Bronchial epithelial cell (primary cell): ENCODE measurements around the gene CARD9. TPM values are rescaled to one million over a fixed set of nuclear protein-coding genes. Genes with fewer than 3 reads are reported as not detected.

Source experiments
- DNase-seq: peaks from one replicate; pipeline ENCODE4 v3.0.0-alpha.2; 2010; ENCODE audit warnings: low read depth
- FAIRE-seq: peaks from 2 replicates; lab custom pipeline; 2011; peaks lifted over from hg19 to GRCh38; lab: Jason Lieb, UNC
- H3K27me3 ChIP-seq: 2 replicates; pipeline ENCODE4 v1.5.1; 2011; ENCODE audit warnings: low read length; ENCODE audit not compliant: control insufficient read depth, insufficient read depth
- H3K36me3 ChIP-seq: 2 replicates; pipeline ENCODE4 v1.5.1; 2011; ENCODE audit warnings: low read length; ENCODE audit not compliant: control insufficient read depth, insufficient read depth
- H3K4me3 ChIP-seq: 2 replicates; pipeline ENCODE4 v1.5.1; 2011; ENCODE audit warnings: mild to moderate bottlenecking, low read depth, low read length, control low read depth
- total RNA-seq: library from RNA; depleted of rRNA; stranded (reverse); fragments of >200 nt; gene quantifications from 2 replicates; pipeline ENCODE4 v1.2.1, GENCODE V29; 2014
- TF ChIP-seq, protein P1 (sequence below): IDR thresholded peaks from 2 replicates; pipeline ENCODE4 v1.5.1; 2011; ENCODE audit warnings: mild to moderate bottlenecking, moderate library complexity, low read length, control low read depth, inconsistent platforms; ENCODE audit not compliant: insufficient read depth, severe bottlenecking

The CARD9 gene
- total RNA-seq, 1 donor from 2014 or later, result 0.53 TPM

DNA sequence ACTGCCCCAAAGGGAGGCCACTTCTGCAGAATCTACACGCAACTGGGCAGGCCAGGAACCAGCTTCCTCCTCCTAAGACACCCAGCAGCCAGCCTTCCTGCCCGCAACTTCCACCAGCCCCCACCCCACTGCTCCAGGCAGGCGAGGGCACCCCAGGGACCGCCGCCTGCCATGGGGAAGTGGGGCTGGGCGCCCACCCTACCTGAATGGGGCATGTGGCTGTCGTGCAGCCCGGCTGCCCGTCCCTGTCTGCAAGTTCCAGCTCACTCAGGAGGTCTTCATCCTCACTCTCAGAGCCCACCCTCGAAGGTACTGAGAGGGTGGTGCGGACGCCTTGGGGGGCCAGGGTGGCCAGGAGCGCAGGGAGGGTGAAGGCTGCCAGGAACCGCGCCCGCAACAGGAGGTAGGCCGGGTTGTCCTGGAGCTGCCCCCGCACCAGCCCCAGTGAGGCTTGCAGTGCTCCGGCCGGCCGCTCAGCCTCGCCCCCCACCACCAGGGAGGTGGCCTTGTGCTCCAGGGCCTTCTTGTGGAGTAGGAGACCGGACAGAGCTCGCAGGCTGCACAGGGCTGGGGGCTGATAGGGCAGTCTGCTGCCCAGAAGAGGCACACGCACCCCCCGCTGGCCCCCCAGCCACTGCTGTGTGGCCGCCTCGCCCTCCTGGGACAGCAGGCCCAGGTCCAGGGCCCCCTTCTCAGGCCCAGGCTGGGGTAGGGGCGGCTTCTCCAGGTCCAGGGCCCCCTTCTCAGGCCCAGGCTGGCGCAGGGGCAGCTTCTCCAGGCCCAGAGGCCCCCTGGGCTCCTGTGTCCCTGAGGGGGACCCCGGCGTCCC is 4.1 kb upstream of the CARD9 start:
- Histone ChIP-seq H3K36me3 (peaks cover 26% of the 10 kb centered on the region), H3K27me3 (no peaks in the 10 kb centered on the region), H3K4me3 (no peak overlapping the region)
- no peak for FAIRE-seq
- TF ChIP-seq, protein P1, sequence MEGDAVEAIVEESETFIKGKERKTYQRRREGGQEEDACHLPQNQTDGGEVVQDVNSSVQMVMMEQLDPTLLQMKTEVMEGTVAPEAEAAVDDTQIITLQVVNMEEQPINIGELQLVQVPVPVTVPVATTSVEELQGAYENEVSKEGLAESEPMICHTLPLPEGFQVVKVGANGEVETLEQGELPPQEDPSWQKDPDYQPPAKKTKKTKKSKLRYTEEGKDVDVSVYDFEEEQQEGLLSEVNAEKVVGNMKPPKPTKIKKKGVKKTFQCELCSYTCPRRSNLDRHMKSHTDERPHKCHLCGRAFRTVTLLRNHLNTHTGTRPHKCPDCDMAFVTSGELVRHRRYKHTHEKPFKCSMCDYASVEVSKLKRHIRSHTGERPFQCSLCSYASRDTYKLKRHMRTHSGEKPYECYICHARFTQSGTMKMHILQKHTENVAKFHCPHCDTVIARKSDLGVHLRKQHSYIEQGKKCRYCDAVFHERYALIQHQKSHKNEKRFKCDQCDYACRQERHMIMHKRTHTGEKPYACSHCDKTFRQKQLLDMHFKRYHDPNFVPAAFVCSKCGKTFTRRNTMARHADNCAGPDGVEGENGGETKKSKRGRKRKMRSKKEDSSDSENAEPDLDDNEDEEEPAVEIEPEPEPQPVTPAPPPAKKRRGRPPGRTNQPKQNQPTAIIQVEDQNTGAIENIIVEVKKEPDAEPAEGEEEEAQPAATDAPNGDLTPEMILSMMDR, result no peak
- no peak for DNase-seq

DNA sequence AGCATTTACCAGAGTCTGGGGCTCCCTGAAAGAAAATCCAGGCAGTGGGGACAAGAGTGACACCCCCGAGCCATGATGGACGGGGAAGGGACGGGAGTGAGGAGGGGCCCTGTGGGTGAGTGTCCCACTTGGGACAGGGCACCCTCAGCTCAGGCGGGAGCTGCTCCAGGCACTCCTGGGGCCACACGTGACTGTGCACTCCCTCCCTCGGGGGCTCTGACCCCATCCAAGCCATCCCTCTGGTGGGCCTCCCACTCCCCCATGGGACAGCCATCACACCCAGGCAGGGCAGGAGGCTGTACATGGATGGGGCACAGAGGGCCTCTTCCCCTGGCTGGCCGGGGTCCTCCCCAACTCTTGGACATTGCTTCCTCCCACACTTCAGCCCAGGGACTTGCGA is 3.0 kb upstream of the CARD9 start:
- DNase-seq (no peak), FAIRE-seq (no peak)
- Histone ChIP-seq H3K27me3 (no peaks in the 10 kb centered on the region), H3K4me3 (no peak overlapping the region), H3K36me3 (peaks cover 23% of the 10 kb centered on the region)
- TF ChIP-seq, protein P1, result no peak

DNA sequence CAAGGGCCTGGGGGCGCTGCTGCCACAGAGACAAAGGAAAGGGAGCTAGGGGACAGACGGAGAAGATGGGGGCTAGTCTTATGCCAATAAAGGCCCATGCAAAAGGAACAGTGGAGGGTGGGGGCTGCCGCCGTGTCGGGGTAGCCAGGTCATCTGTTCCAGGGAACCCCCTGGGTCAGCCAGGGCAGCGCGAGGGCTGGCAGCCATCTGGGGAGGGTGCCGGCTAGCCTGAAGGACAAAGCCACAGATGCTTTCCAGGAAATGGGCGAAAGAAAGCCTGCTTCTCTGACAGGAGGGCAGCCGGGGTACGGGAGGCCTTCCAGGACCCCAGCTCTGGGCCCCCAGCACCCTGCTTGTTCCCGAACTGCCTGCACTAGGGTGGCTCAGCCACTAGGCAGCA is 1.6 kb upstream of the CARD9 start:
- no peak for DNase-seq
- no peak for FAIRE-seq
- peaks cover 16% of the 10 kb centered on the region for H3K36me3 ChIP-seq
- TF ChIP-seq, protein P1, result no peak
- no peaks in the 10 kb centered on the region for H3K27me3 ChIP-seq
- H3K4me3 ChIP-seq, result no peak overlapping the region

DNA sequence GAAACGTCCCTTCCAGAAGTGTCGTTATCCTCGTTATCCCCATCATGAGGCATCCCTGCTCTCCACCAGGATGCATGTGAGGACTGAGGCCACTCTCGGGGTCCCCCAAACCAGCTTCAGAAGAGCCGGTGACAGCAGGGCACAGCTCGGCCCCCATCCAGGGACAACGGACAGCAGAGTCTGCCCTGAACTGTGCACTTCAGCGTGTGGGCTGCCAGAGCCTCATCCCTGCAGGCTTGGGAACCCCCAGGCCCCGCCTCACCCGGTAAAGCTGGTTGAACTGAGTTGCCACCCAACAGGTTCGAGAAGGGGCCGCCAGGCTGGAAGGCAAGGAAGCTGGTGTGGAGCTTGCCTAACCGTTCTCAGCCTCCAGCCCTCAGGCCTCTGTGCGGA is 710 bp upstream of the CARD9 start:
- no peaks in the 10 kb centered on the region for H3K27me3 ChIP-seq
- TF ChIP-seq, protein P1, result no peak
- FAIRE-seq (peak; percentile 7), DNase-seq (no peak)
- peaks cover 12% of the 10 kb centered on the region for H3K36me3 ChIP-seq
- no peak overlapping the region for H3K4me3 ChIP-seq

DNA sequence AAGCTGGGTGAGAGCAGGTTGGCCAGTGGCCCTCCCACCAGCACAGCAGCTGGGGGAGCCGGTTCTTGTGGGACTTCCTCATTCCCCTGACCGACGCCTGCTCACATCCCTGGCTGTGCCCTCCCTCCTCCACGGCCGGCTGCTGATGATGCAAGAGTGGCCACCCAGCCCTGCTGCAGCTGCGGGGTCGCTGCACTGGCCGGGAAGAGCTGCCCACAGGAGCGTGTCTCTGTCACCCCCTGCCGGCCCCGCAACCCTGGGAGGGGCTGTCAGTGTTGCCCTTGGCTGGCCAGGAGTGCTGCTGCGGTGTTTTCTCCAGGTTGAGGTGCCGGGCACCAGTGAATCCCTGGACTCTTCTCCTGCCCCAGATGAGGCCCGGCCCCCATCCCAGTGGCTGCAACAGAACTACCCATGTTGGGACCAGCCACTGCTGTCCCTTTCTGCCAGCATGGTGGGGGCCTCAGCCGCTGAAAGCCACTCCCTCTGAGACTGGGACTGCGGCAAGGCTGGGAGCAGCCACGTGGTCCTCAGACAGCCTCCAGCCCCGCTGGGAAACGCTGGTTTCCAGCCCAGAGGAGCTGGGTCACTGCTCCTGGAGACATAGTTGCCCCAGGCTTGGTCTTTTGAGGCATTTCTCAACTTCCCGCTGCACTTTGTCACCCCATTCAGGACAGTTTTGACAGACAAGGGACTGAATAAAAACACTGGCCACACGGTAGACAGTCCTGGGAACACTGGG is 739 bp downstream of the CARD9 start:
- TF ChIP-seq, protein P1, result no peak
- DNase-seq (peak; percentile 36), FAIRE-seq (no peak)
- H3K27me3 ChIP-seq, result no peaks in the 10 kb centered on the region
- H3K4me3 ChIP-seq, result no peak overlapping the region
- peaks cover 6% of the 10 kb centered on the region for H3K36me3 ChIP-seq
